Endothelial cell of umbilical vein (primary cell): Measurements from ENCODE around the gene SH3RF1. TPM values are rescaled to one million over a fixed set of nuclear protein-coding genes. Genes with fewer than 3 reads are reported as not detected.

Experiments
- BruUV-seq: library from RNA; stranded (reverse); fragments of 400-500 nt; replicated peaks from 2 replicates; lab custom pipeline; 2021; lab: Mats Ljungman, UMichigan
- CTCF ChIA-PET: fragments of 300-600, 350-600 bp; sonication (Branson Sonifier 250); formaldehyde crosslinking; loops from one replicate; lab custom pipeline; 2021; ENCODE audit warnings: antibody characterized with exemption, inconsistent platforms; lab: Charles Lee
- POLR2A ChIA-PET: fragments of 300-600, 350-600 bp; sonication (Branson Sonifier 250); formaldehyde crosslinking; loops from one replicate; lab custom pipeline; 2021; ENCODE audit warnings: antibody characterized with exemption, inconsistent platforms; lab: Charles Lee
- DNase-seq: peaks from one replicate; pipeline ENCODE4 v3.0.0-alpha.2; 2011; ENCODE audit warnings: low read depth, low spot score
- FAIRE-seq: peaks from 2 replicates; lab custom pipeline; 2011; peaks lifted over from hg19 to GRCh38; lab: Jason Lieb, UNC
- H2AFZ ChIP-seq: 2 replicates; pipeline ENCODE4 v1.6.0; 2012; ENCODE audit warnings: low read depth, low read length, control low read depth, inconsistent platforms
- H3K27ac ChIP-seq: 2 replicates; pipeline ENCODE4 v1.5.1; 2011; ENCODE audit warnings: low read depth, mild to moderate bottlenecking, control low read depth, low read length, moderate library complexity; ENCODE audit not compliant: insufficient read depth
- H3K27me3 ChIP-seq, 2 experiments: 2 replicates each; pipeline versions ENCODE4 v1.6.0 to v1.6.1; 2011; ENCODE audit warnings: low read length in 2 of 2, mixed read lengths in 1 of 2; ENCODE audit not compliant: control insufficient read depth in 2 of 2, insufficient read depth in 2 of 2
- H3K36me3 ChIP-seq, 2 experiments: 2 replicates in 1 of 2; 3 replicates in 1 of 2; pipeline ENCODE4 v1.5.1; 2011; ENCODE audit warnings: low read length in 2 of 2, mild to moderate bottlenecking in 1 of 2, moderate library complexity in 1 of 2; ENCODE audit not compliant: control insufficient read depth in 2 of 2, insufficient read depth in 2 of 2; ENCODE audit errors: extremely low read depth in 1 of 2
- H3K4me1 ChIP-seq: 3 replicates; pipeline ENCODE4 v1.5.1; 2011; ENCODE audit warnings: mild to moderate bottlenecking, low read length; ENCODE audit not compliant: control insufficient read depth, insufficient read depth; ENCODE audit errors: extremely low read depth
- H3K4me2 ChIP-seq: 2 replicates; pipeline ENCODE4 v1.6.1; 2011; ENCODE audit warnings: low read length, control low read depth, mixed read lengths; ENCODE audit not compliant: insufficient read depth
- H3K4me3 ChIP-seq, 3 experiments: fragments of 200-600 bp in 1 of 3; sonication (generic), shearing (Covaris generic) in 1 of 3; replicated peaks in 1 of 3; 2 replicates each; pipeline ENCODE4 v1.5.1; 2011 to 2016; ENCODE audit warnings: control low read depth in 3 of 3, low read length in 3 of 3, mild to moderate bottlenecking in 2 of 3, inconsistent platforms in 1 of 3, low read depth in 1 of 3, moderate library complexity in 1 of 3; ENCODE audit not compliant: insufficient read depth in 1 of 3
- H3K79me2 ChIP-seq: 2 replicates; pipeline ENCODE4 v1.6.0; 2012; ENCODE audit warnings: low read length, inconsistent platforms; ENCODE audit not compliant: control insufficient read depth, insufficient read depth
- H3K9ac ChIP-seq: replicated peaks from 2 replicates; pipeline ENCODE3; 2011; ENCODE audit warnings: low read length, control low read depth; ENCODE audit not compliant: insufficient read depth; ENCODE audit errors: extremely low read depth
- H3K9me1 ChIP-seq: replicated peaks from 3 replicates; pipeline ENCODE4 v1.6.0; 2011; ENCODE audit warnings: mild to moderate bottlenecking, low read length; ENCODE audit not compliant: control insufficient read depth, insufficient read depth; ENCODE audit errors: extremely low read depth
- H3K9me3 ChIP-seq: replicated peaks from 2 replicates; pipeline ENCODE4 v1.5.1; 2012; ENCODE audit warnings: low read length, inconsistent platforms; ENCODE audit not compliant: control insufficient read depth, insufficient read depth
- H4K20me1 ChIP-seq: replicated peaks from 2 replicates; pipeline ENCODE3; 2011; ENCODE audit warnings: mild to moderate bottlenecking, low read length; ENCODE audit not compliant: control insufficient read depth, insufficient read depth; ENCODE audit errors: extremely low read depth
- EZH2 ChIP-seq: IDR thresholded peaks from 2 replicates; pipeline ENCODE4 v1.6.1; 2012; ENCODE audit warnings: borderline replicate concordance, low read depth, mild to moderate bottlenecking, moderate library complexity, low read length, inconsistent platforms; ENCODE audit not compliant: severe bottlenecking
- FOS ChIP-seq: IDR thresholded peaks from 2 replicates; pipeline ENCODE4 v1.6.1; 2011; ENCODE audit warnings: mild to moderate bottlenecking, low read length, moderate library complexity, borderline replicate concordance; ENCODE audit not compliant: insufficient read depth
- GATA2 ChIP-seq: IDR thresholded peaks from 2 replicates; pipeline ENCODE4 v1.7.0; 2011; ENCODE audit warnings: low read depth, mild to moderate bottlenecking, moderate library complexity, mixed read lengths, low read length; ENCODE audit not compliant: insufficient read length, insufficient read depth
- JUN ChIP-seq: IDR thresholded peaks from 2 replicates; pipeline ENCODE4 v1.6.1; 2011; ENCODE audit warnings: borderline replicate concordance, low read depth; ENCODE audit not compliant: insufficient read length, insufficient read depth
- MYC ChIP-seq: IDR thresholded peaks from one replicate; pipeline ENCODE4 v1.6.1; 2011; ENCODE audit warnings: mild to moderate bottlenecking, low read depth, low read length
- POLR2A ChIP-seq: IDR thresholded peaks from 2 replicates; pipeline ENCODE4 v1.6.1; 2012; ENCODE audit warnings: low read depth, mild to moderate bottlenecking, control low read depth, low read length
- POLR2AphosphoS5 ChIP-seq: IDR thresholded peaks from 2 replicates; pipeline ENCODE4 v1.6.1; 2012; ENCODE audit warnings: low read depth, mild to moderate bottlenecking, control low read depth, low read length, moderate library complexity; ENCODE audit not compliant: insufficient read depth
- dilution Hi-C: fragments of 300-500 bp; cut with MboI; formaldehyde crosslinking; loops from one replicate; pipeline ENCODE4 v1.15.0; 2019; ENCODE audit warnings: low sequenced_read_pairs; ENCODE audit not compliant: extremely low pct_ligation_motif_present
- intact Hi-C: fragments of 100-400 bp; cut with micrococcal nuclease; formaldehyde crosslinking; loops from one replicate; pipeline ENCODE4 v1.10.0; 2022
- polyA plus RNA-seq, 4 experiments: library from polyadenylated mRNA; depleted of rRNA in 3 of 4; stranded (reverse) in 3 of 4; unstranded in 1 of 4; fragments of >200 nt; gene quantifications; 2 replicates each; pipeline versions ENCODE4 v1.2.1 to v1.2.3, GENCODE V29; 2011 to 2012; ENCODE audit warnings: missing spikeins in 1 of 4
- total RNA-seq: library from RNA; stranded (reverse); gene quantifications from 2 replicates; pipeline ENCODE4 v1.2.3, GENCODE V29; 2021
- TF ChIP-seq, protein P1 (sequence below), 2 donors: IDR thresholded peaks; 1 replicate in 1 of 2; 2 replicates in 1 of 2; pipeline ENCODE4 v1.5.1; 2011; ENCODE audit warnings: low read length in 2 of 2, mild to moderate bottlenecking in 2 of 2, moderate library complexity in 2 of 2, control low read depth in 1 of 2, inconsistent platforms in 1 of 2, low read depth in 1 of 2; ENCODE audit not compliant: insufficient read depth in 1 of 2; ENCODE audit errors: extremely low read depth in 1 of 2
- TF ChIP-seq, protein P2 (sequence below): IDR thresholded peaks from 2 replicates; pipeline ENCODE4 v1.6.1; 2011; ENCODE audit not compliant: insufficient read depth, insufficient read length

SH3RF1 gene
- total and polyA plus RNA-seq, 2 donors (not counting 3 experiments of a cell fraction or from before 2014, with no cell fraction given), result 16.2 to 24.9 TPM

DNA sequence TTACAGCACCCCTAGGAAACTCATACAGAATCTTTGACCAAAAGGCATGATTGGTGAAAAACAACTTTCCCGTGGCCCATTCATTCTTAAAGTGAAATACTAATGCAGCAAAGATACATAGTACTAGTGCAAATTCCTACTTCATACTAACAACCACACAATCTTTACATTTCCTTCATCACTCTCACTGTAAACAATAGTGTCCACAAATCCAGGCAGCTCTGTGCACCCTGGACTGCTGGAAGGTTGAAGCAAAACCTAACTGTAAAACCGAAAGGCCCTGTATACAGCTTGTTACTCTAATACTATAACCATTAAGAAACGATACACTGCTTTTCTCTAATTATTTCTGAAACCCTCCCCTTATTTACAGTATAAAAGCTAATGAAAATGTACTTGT is 82.6 kb downstream of the SH3RF1 start:
- H3K79me2 ChIP-seq, result peaks cover 84% of the 10 kb centered on the region
- ChIA-PET CTCF (interaction anchor here (0.9 kb wide), 1 partner anchor 67 kb away, joined by 3 read pairs; no protein-coding TSS in a partner anchor), POLR2A (no interaction called here)
- H2AFZ ChIP-seq, result no peak overlapping the region
- H3K27me3 ChIP-seq, result no peaks in the 10 kb centered on the region
- H3K36me3 ChIP-seq, result peaks cover 0 to 2% of the 10 kb centered on the region in 2 experiments
- peaks cover 6% of the 10 kb centered on the region for H3K4me1 ChIP-seq
- H3K27ac ChIP-seq, result no peak overlapping the region
- H3K9me1 ChIP-seq, result no peaks in the 10 kb centered on the region
- H3K9me3 ChIP-seq, result no peaks in the 10 kb centered on the region
- intact Hi-C loops (no loop called here), dilution Hi-C loops (no loop called here)
- H3K9ac ChIP-seq, result no peak overlapping the region
- no peak for FAIRE-seq
- BruUV-seq, result no TSS peak
- TF ChIP-seq, protein P1, sequence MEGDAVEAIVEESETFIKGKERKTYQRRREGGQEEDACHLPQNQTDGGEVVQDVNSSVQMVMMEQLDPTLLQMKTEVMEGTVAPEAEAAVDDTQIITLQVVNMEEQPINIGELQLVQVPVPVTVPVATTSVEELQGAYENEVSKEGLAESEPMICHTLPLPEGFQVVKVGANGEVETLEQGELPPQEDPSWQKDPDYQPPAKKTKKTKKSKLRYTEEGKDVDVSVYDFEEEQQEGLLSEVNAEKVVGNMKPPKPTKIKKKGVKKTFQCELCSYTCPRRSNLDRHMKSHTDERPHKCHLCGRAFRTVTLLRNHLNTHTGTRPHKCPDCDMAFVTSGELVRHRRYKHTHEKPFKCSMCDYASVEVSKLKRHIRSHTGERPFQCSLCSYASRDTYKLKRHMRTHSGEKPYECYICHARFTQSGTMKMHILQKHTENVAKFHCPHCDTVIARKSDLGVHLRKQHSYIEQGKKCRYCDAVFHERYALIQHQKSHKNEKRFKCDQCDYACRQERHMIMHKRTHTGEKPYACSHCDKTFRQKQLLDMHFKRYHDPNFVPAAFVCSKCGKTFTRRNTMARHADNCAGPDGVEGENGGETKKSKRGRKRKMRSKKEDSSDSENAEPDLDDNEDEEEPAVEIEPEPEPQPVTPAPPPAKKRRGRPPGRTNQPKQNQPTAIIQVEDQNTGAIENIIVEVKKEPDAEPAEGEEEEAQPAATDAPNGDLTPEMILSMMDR (IDR thresholded peaks at IDR 0.05; ENCODE audit: extremely low read depth in 1 of 2, insufficient read depth in 1 of 2, low read depth in 1 of 2, low read length in 2 of 2), result no peak
- no peak for TF ChIP-seq MYC
- TF ChIP-seq, protein P2, sequence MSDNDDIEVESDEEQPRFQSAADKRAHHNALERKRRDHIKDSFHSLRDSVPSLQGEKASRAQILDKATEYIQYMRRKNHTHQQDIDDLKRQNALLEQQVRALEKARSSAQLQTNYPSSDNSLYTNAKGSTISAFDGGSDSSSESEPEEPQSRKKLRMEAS, result no peak
- TF ChIP-seq POLR2AphosphoS5, result no peak
- TF ChIP-seq JUN, result no peak
- TF ChIP-seq EZH2, result no peak
- no peak for TF ChIP-seq POLR2A
- no peak for TF ChIP-seq FOS
- TF ChIP-seq GATA2, result no peak
- H4K20me1 ChIP-seq, result peaks cover 3% of the 10 kb centered on the region
- H3K4me3 ChIP-seq, result no peak overlapping the region
- H3K4me2 ChIP-seq, result no peak overlapping the region
- no peak for DNase-seq
